Measurements from ENCODE around the gene DOCK1.

The DOCK1 gene

GRCh38 chr10:127012071-127012768 is 107.0 kb downstream of the DOCK1 start:
- Mint-ChIP-seq H3K9me3 (no peaks in the 10 kb centered on the region), H3K27me3 (no peaks in the 10 kb centered on the region), H3K4me3 (no peak overlapping the region), H3K4me1 (no peaks in the 10 kb centered on the region), H3K36me3 (no peaks in the 10 kb centered on the region), H3K27ac (no peak overlapping the region)
- CTCF ChIA-PET, result no interaction called here
- DNase-seq, result no peak

GRCh38 chr10:127012769-127013152 is 107.5 kb downstream of the DOCK1 start:
- CTCF ChIA-PET, result no interaction called here
- Mint-ChIP-seq H3K4me3 (no peak overlapping the region), H3K4me1 (no peaks in the 10 kb centered on the region), H3K9me3 (no peaks in the 10 kb centered on the region), H3K27me3 (no peaks in the 10 kb centered on the region), H3K27ac (no peak overlapping the region), H3K36me3 (no peaks in the 10 kb centered on the region)
- no peak for DNase-seq

GRCh38 chr10:127013211-127013656 is 108.0 kb downstream of the DOCK1 start:
- Mint-ChIP-seq H3K4me1 (no peaks in the 10 kb centered on the region), H3K27me3 (no peaks in the 10 kb centered on the region), H3K4me3 (no peak overlapping the region), H3K9me3 (no peaks in the 10 kb centered on the region), H3K36me3 (no peaks in the 10 kb centered on the region), H3K27ac (no peak overlapping the region)
- CTCF ChIA-PET, result no interaction called here
- no peak for DNase-seq

GRCh38 chr10:127013691-127014473 is 108.7 kb downstream of the DOCK1 start:
- no peak for DNase-seq
- H3K4me1 Mint-ChIP-seq, result no peaks in the 10 kb centered on the region
- H3K4me3 Mint-ChIP-seq, result no peak overlapping the region

GRCh38 chr10:127014671-127015070 is 109.4 kb downstream of the DOCK1 start:
- Mint-ChIP-seq H3K9me3 (no peaks in the 10 kb centered on the region), H3K27me3 (no peaks in the 10 kb centered on the region), H3K4me3 (no peak overlapping the region), H3K27ac (no peak overlapping the region), H3K36me3 (no peaks in the 10 kb centered on the region), H3K4me1 (no peaks in the 10 kb centered on the region)
- CTCF ChIA-PET, result no interaction called here
- DNase-seq, result no peak

More at GRCh38 chr10:127013691-127014473, 108.7 kb downstream of the DOCK1 start:
- CTCF ChIA-PET, result no interaction called here
- Mint-ChIP-seq H3K36me3 (no peaks in the 10 kb centered on the region), H3K27me3 (no peaks in the 10 kb centered on the region), H3K9me3 (no peaks in the 10 kb centered on the region), H3K27ac (no peak overlapping the region)

GRCh38 chr10:127015373-127015772 is 110.1 kb downstream of the DOCK1 start:
- CTCF ChIA-PET, result no interaction called here

GRCh38 chr10:127016331-127016730 is 111.1 kb downstream of the DOCK1 start:
- Mint-ChIP-seq H3K4me3 (no peak overlapping the region), H3K4me1 (no peaks in the 10 kb centered on the region), H3K27ac (no peak overlapping the region), H3K27me3 (no peaks in the 10 kb centered on the region), H3K9me3 (no peaks in the 10 kb centered on the region), H3K36me3 (no peaks in the 10 kb centered on the region)
- DNase-seq, result no peak
- CTCF ChIA-PET, result no interaction called here

More at GRCh38 chr10:127015373-127015772, 110.1 kb downstream of the DOCK1 start:
- Mint-ChIP-seq H3K27me3 (no peaks in the 10 kb centered on the region), H3K36me3 (no peaks in the 10 kb centered on the region), H3K9me3 (no peaks in the 10 kb centered on the region), H3K4me3 (no peak overlapping the region), H3K4me1 (no peaks in the 10 kb centered on the region), H3K27ac (no peak overlapping the region)
- no peak for DNase-seq

GRCh38 chr10:127017541-127018297 is 112.5 kb downstream of the DOCK1 start:
- Mint-ChIP-seq H3K27me3 (no peaks in the 10 kb centered on the region), H3K36me3 (no peaks in the 10 kb centered on the region), H3K4me3 (no peak overlapping the region), H3K27ac (no peak overlapping the region), H3K9me3 (no peaks in the 10 kb centered on the region), H3K4me1 (no peaks in the 10 kb centered on the region)
- no peak for DNase-seq
- CTCF ChIA-PET, result no interaction called here

- Mint-ChIP-seq H3K36me3 (no peaks in the 10 kb centered on the region), H3K27ac (no peak overlapping the region), H3K9me3 (peaks cover 1% of the 10 kb centered on the region), H3K4me1 (no peaks in the 10 kb centered on the region), H3K27me3 (no peaks in the 10 kb centered on the region), H3K4me3 (no peak overlapping the region)
- CTCF ChIA-PET, result no interaction called here
- DNase-seq, result no peak
Measured at GRCh38 chr10:127018298-127018650, 113.0 kb downstream of the DOCK1 start.

- no peak for DNase-seq
- Mint-ChIP-seq H3K36me3 (no peaks in the 10 kb centered on the region), H3K4me3 (no peak overlapping the region), H3K9me3 (peaks cover 1% of the 10 kb centered on the region), H3K4me1 (no peaks in the 10 kb centered on the region), H3K27me3 (no peaks in the 10 kb centered on the region), H3K27ac (no peak overlapping the region)
- CTCF ChIA-PET, result no interaction called here
Measured at GRCh38 chr10:127018766-127019165, 113.5 kb downstream of the DOCK1 start.

- Mint-ChIP-seq H3K4me3 (no peak overlapping the region), H3K9me3 (peaks cover 1% of the 10 kb centered on the region), H3K36me3 (no peaks in the 10 kb centered on the region), H3K27me3 (no peaks in the 10 kb centered on the region), H3K4me1 (no peaks in the 10 kb centered on the region), H3K27ac (no peak overlapping the region)
- no peak for DNase-seq
- CTCF ChIA-PET, result no interaction called here
Measured at GRCh38 chr10:127020260-127020659, 115.0 kb downstream of the DOCK1 start.

- Mint-ChIP-seq H3K9me3 (peaks cover 1% of the 10 kb centered on the region), H3K4me3 (no peak overlapping the region), H3K27ac (no peak overlapping the region), H3K4me1 (no peaks in the 10 kb centered on the region), H3K27me3 (no peaks in the 10 kb centered on the region), H3K36me3 (no peaks in the 10 kb centered on the region)
- no peak for DNase-seq
- CTCF ChIA-PET, result no interaction called here
Measured at GRCh38 chr10:127021801-127022200, 116.6 kb downstream of the DOCK1 start.

GRCh38 chr10:127024685-127025435 is 119.6 kb downstream of the DOCK1 start:
- Mint-ChIP-seq H3K4me1 (no peaks in the 10 kb centered on the region), H3K27ac (no peak overlapping the region), H3K4me3 (no peak overlapping the region), H3K9me3 (peaks cover 4% of the 10 kb centered on the region), H3K36me3 (no peaks in the 10 kb centered on the region), H3K27me3 (no peaks in the 10 kb centered on the region)
- DNase-seq, result no peak
- CTCF ChIA-PET, result no interaction called here

GRCh38 chr10:127027786-127028185 is 122.6 kb downstream of the DOCK1 start:
- Mint-ChIP-seq H3K4me1 (no peaks in the 10 kb centered on the region), H3K27me3 (no peaks in the 10 kb centered on the region), H3K4me3 (no peak overlapping the region), H3K27ac (no peak overlapping the region), H3K9me3 (peaks cover 4% of the 10 kb centered on the region), H3K36me3 (no peaks in the 10 kb centered on the region)
- CTCF ChIA-PET, result no interaction called here
- no peak for DNase-seq
